ENCODE data around the gene SLC37A2. TPM values are rescaled to one million over a fixed set of nuclear protein-coding genes. Genes with fewer than 3 reads are reported as not detected.
A peak's percentile ranks its signal among the peaks of the same experiment; 100 is the strongest.

SLC37A2 gene
- total and polyA plus RNA-seq, 2 of the 13 experiments (the other 11 are each of a cell fraction or from before 2014, with no cell fraction given) = 4.6 to 7.1 TPM

GRCh38 chr11:125111343-125112207, 48.5 kb downstream of the SLC37A2 start, which contains the start of gene TMEM218 (continued):
- TF ChIP-seq ZBTB40 (IDR thresholded peaks at IDR 0.05) (no peak; the same call in 1 of the 2 replicates), ZBTB40 (CRISPR knock-in tag; IDR thresholded peaks at IDR 0.05) (peak; percentile 43; the same call in 1 of the 2 replicates), ZMYM3 (CRISPR knock-in tag; IDR thresholded peaks at IDR 0.05) (no peak), ZIK1 (CRISPR knock-in tag; IDR thresholded peaks at IDR 0.05; ENCODE audit: borderline replicate concordance, low read depth) (0 out of 2 replicates have a peak, but pooled peaks have one; percentile 13), FOXC1 (CRISPR knock-in tag; IDR thresholded peaks at IDR 0.05; ENCODE audit: borderline replicate concordance) (0 out of 2 replicates have a peak, but pooled peaks have one; percentile 28), KAT8 (CRISPR knock-in tag; IDR thresholded peaks at IDR 0.05) (peak; percentile 78), ZZZ3 (CRISPR knock-in tag; IDR thresholded peaks at IDR 0.05; ENCODE audit: borderline replicate concordance) (peak; percentile 67; the same call in 1 of the 2 replicates), ZSCAN25 (CRISPR knock-in tag; IDR thresholded peaks at IDR 0.05) (peak; percentile 89), NFE2L2 (IDR thresholded peaks at IDR 0.05; ENCODE audit: low read length) (peak; percentile 68), GABPA (IDR thresholded peaks at IDR 0.05; ENCODE audit: low read depth, low read length) (peak; percentile 89), GABPA (CRISPR knock-in tag; IDR thresholded peaks at IDR 0.05; ENCODE audit: low read depth) (peak; percentile 98), LBX2 (CRISPR knock-in tag; IDR thresholded peaks at IDR 0.05; ENCODE audit: borderline replicate concordance) (0 out of 2 replicates have a peak, but pooled peaks have one; percentile 27)
